Neural cell (in vitro differentiated cells): Measurements from ENCODE around the gene TMEM205. TPM values are rescaled to one million over a fixed set of nuclear protein-coding genes. Genes with fewer than 3 reads are reported as not detected.

Experiments
- H2AFZ ChIP-seq: fragments of 200-600, 300-800 bp; sonication (generic), shearing (Covaris generic); 2 replicates; pipeline ENCODE4 v1.6.0; 2014; ENCODE audit warnings: low read depth, mild to moderate bottlenecking, antibody characterized with exemption, low read length, moderate library complexity
- H3F3A ChIP-seq: fragments of 200-600 bp; shearing (Covaris generic); 2 replicates; pipeline ENCODE4 v1.6.1; 2016; ENCODE audit warnings: mild to moderate bottlenecking, moderate library complexity, mixed read lengths, antibody characterized with exemption, low read length; ENCODE audit not compliant: insufficient read depth, poor library complexity, severe bottlenecking
- H3K27ac ChIP-seq: fragments of 200-600, 300-800 bp; sonication (generic), shearing (Covaris generic); 2 replicates; pipeline ENCODE4 v1.5.1; 2014; ENCODE audit warnings: mild to moderate bottlenecking, low read length, moderate library complexity
- H3K27me3 ChIP-seq: fragments of 300-800, 200-600 bp; sonication (generic), shearing (Covaris generic); 2 replicates; pipeline ENCODE4 v1.6.0; 2014; ENCODE audit warnings: mild to moderate bottlenecking, low read depth, low read length, moderate library complexity; ENCODE audit not compliant: insufficient read depth
- H3K36me3 ChIP-seq: fragments of 300-800, 200-600 bp; sonication (generic), shearing (Covaris generic); 2 replicates; pipeline ENCODE4 v1.5.1; 2014; ENCODE audit warnings: mild to moderate bottlenecking, antibody characterized with exemption, low read length, moderate library complexity; ENCODE audit not compliant: insufficient read depth
- H3K4me2 ChIP-seq: fragments of 300-800, 200-600 bp; sonication (generic), shearing (Covaris generic); 2 replicates; pipeline ENCODE4 v1.6.0; 2014; ENCODE audit warnings: mild to moderate bottlenecking, low read length
- H3K4me3 ChIP-seq: fragments of 300-800, 200-600 bp; sonication (generic), shearing (Covaris generic); 2 replicates; pipeline ENCODE4 v1.5.1; 2014; ENCODE audit warnings: mild to moderate bottlenecking, low read length, moderate library complexity
- H3K79me2 ChIP-seq: fragments of 200-600 bp; shearing (Covaris generic); replicated peaks from 2 replicates; pipeline ENCODE4 v1.6.0; 2014; ENCODE audit warnings: mild to moderate bottlenecking, low read length, moderate library complexity; ENCODE audit not compliant: insufficient read depth
- H3K9ac ChIP-seq: fragments of 300-800, 200-600 bp; sonication (generic), shearing (Covaris generic); 2 replicates; pipeline ENCODE4 v1.6.1; 2016; ENCODE audit warnings: mild to moderate bottlenecking, low read length, mixed read lengths
- H3K9me2 ChIP-seq: fragments of 200-600 bp; shearing (Covaris generic); 2 replicates; pipeline ENCODE4 v1.6.1; 2016; ENCODE audit warnings: mild to moderate bottlenecking, low read length, mixed read lengths; ENCODE audit not compliant: insufficient read depth
- H3K9me3 ChIP-seq: fragments of 200-600, 300-800 bp; sonication (generic), shearing (Covaris generic); 2 replicates; pipeline ENCODE4 v1.6.1; 2016; ENCODE audit warnings: mild to moderate bottlenecking, mixed run types, low read length, moderate library complexity, mixed read lengths
- H4K20me1 ChIP-seq: fragments of 200-600 bp; shearing (Covaris generic); 2 replicates; pipeline ENCODE4 v1.6.1; 2016; ENCODE audit warnings: mild to moderate bottlenecking, mixed run types; ENCODE audit not compliant: insufficient read depth
- EP300 ChIP-seq: fragments of 450-650 bp; conservative IDR thresholded peaks from 2 replicates; pipeline ENCODE4 v1.6.1; 2014; ENCODE audit warnings: antibody characterized with exemption, mild to moderate bottlenecking, moderate library complexity; ENCODE audit not compliant: poor library complexity, severe bottlenecking
- EZH2 ChIP-seq: fragments of 200-600, 300-800 bp; shearing (Covaris generic), sonication (generic); IDR thresholded peaks from 2 replicates; pipeline ENCODE4 v1.6.1; 2014; ENCODE audit warnings: antibody characterized with exemption, low read length, borderline replicate concordance, mild to moderate bottlenecking; ENCODE audit not compliant: insufficient read depth, poor library complexity, severe bottlenecking
- MXI1 ChIP-seq: fragments of 450-650 bp; conservative IDR thresholded peaks from 2 replicates; pipeline ENCODE4 v1.6.1; 2014; ENCODE audit warnings: antibody characterized with exemption, mild to moderate bottlenecking; ENCODE audit not compliant: poor library complexity, severe bottlenecking
- POLR2AphosphoS5 ChIP-seq: IDR thresholded peaks from 2 replicates; pipeline ENCODE4 v1.6.1; 2012
- RAD21 ChIP-seq: fragments of 450-650 bp; conservative IDR thresholded peaks from 2 replicates; pipeline ENCODE4 v1.6.1; 2014; ENCODE audit warnings: antibody characterized with exemption, mild to moderate bottlenecking, moderate library complexity
- SMC3 ChIP-seq: fragments of 450-650 bp; conservative IDR thresholded peaks from 2 replicates; pipeline ENCODE4 v1.6.1; 2014; ENCODE audit warnings: antibody characterized with exemption, mild to moderate bottlenecking, moderate library complexity; ENCODE audit not compliant: poor library complexity
- TAF1 ChIP-seq: IDR thresholded peaks from 2 replicates; pipeline ENCODE4 v1.6.1; 2012; ENCODE audit warnings: low read depth
- polyA plus RNA-seq: library from polyadenylated mRNA; depleted of rRNA; stranded (reverse); fragments of >200 nt; gene quantifications from 2 replicates; pipeline ENCODE4 v1.2.3, GENCODE V29; 2014
- TF ChIP-seq, protein P1 (sequence below): IDR thresholded peaks from 2 replicates; pipeline ENCODE4 v1.6.1; 2012; ENCODE audit warnings: borderline replicate concordance
- TF ChIP-seq, protein P2 (sequence below): fragments of 450-650 bp; IDR thresholded peaks from 2 replicates; pipeline ENCODE4 v1.5.1; 2014; ENCODE audit warnings: antibody characterized with exemption, mild to moderate bottlenecking, moderate library complexity; ENCODE audit not compliant: poor library complexity, severe bottlenecking

Gene TMEM205
- polyA plus RNA-seq, 1 donor from 2014 or later: 136 TPM

DNA sequence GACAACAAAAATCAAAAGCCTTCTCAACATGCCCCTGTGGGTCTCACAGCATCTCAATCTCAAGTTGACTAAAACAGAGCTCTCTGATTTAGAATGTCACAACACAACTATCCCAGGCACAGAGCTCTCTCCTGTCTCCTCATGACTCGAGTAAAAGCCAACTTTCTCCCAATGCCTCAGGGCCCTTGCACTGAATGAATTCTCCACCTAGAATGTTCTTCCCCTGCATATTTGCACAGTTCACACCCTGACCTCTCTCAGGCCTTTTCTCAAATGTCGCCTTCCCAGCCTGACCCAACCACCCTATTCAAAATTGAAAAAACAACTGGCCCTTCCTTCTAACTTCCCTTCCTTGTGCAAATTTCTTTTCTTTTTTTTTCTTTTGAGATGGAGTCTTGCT is 24.7 kb upstream of the TMEM205 start:
- H3K9me2 ChIP-seq: no peaks in the 10 kb centered on the region
- no peak overlapping the region for H3K9ac ChIP-seq
- no peaks in the 10 kb centered on the region for H3K27me3 ChIP-seq
- TF ChIP-seq POLR2AphosphoS5: no peak
- no peak for TF ChIP-seq MXI1
- no peak for TF ChIP-seq SMC3
- no peak for TF ChIP-seq RAD21
- TF ChIP-seq, protein P1, sequence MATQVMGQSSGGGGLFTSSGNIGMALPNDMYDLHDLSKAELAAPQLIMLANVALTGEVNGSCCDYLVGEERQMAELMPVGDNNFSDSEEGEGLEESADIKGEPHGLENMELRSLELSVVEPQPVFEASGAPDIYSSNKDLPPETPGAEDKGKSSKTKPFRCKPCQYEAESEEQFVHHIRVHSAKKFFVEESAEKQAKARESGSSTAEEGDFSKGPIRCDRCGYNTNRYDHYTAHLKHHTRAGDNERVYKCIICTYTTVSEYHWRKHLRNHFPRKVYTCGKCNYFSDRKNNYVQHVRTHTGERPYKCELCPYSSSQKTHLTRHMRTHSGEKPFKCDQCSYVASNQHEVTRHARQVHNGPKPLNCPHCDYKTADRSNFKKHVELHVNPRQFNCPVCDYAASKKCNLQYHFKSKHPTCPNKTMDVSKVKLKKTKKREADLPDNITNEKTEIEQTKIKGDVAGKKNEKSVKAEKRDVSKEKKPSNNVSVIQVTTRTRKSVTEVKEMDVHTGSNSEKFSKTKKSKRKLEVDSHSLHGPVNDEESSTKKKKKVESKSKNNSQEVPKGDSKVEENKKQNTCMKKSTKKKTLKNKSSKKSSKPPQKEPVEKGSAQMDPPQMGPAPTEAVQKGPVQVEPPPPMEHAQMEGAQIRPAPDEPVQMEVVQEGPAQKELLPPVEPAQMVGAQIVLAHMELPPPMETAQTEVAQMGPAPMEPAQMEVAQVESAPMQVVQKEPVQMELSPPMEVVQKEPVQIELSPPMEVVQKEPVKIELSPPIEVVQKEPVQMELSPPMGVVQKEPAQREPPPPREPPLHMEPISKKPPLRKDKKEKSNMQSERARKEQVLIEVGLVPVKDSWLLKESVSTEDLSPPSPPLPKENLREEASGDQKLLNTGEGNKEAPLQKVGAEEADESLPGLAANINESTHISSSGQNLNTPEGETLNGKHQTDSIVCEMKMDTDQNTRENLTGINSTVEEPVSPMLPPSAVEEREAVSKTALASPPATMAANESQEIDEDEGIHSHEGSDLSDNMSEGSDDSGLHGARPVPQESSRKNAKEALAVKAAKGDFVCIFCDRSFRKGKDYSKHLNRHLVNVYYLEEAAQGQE: no peak
- TF ChIP-seq EZH2: no peak
- TF ChIP-seq, protein P2, sequence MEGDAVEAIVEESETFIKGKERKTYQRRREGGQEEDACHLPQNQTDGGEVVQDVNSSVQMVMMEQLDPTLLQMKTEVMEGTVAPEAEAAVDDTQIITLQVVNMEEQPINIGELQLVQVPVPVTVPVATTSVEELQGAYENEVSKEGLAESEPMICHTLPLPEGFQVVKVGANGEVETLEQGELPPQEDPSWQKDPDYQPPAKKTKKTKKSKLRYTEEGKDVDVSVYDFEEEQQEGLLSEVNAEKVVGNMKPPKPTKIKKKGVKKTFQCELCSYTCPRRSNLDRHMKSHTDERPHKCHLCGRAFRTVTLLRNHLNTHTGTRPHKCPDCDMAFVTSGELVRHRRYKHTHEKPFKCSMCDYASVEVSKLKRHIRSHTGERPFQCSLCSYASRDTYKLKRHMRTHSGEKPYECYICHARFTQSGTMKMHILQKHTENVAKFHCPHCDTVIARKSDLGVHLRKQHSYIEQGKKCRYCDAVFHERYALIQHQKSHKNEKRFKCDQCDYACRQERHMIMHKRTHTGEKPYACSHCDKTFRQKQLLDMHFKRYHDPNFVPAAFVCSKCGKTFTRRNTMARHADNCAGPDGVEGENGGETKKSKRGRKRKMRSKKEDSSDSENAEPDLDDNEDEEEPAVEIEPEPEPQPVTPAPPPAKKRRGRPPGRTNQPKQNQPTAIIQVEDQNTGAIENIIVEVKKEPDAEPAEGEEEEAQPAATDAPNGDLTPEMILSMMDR: no peak
- TF ChIP-seq EP300: no peak
- no peak for TF ChIP-seq TAF1
- no peak overlapping the region for H3K4me3 ChIP-seq
- no peaks in the 10 kb centered on the region for H4K20me1 ChIP-seq
- no peaks in the 10 kb centered on the region for H3K79me2 ChIP-seq
- H3K27ac ChIP-seq: no peak overlapping the region
- no peak overlapping the region for H2AFZ ChIP-seq
- no peaks in the 10 kb centered on the region for H3K9me3 ChIP-seq
- H3K4me2 ChIP-seq: no peak overlapping the region
- no peaks in the 10 kb centered on the region for H3K36me3 ChIP-seq
- H3F3A ChIP-seq: peaks cover 9% of the 10 kb centered on the region

DNA sequence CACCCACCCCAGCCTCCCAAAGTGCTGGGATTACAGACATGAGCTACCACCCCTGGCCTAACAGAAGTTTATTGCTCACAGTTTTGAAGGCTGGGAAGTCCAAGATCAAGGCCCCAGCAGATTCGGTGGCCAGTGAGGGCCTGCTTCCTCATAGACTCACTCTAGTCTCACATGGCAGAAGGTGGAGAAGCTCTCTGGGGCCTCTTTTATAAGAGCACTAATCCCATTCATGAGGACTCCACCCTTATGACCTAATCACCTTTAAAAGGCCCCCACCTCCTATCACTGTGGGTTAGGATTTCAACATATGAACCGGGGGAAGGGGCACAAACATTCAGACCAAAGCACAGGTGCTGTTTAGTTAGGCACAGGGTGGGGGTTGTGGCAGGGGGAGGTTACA is 21.5 kb upstream of the TMEM205 start:
- no peaks in the 10 kb centered on the region for H3F3A ChIP-seq
- no peak overlapping the region for H2AFZ ChIP-seq
- TF ChIP-seq, protein P2: no peak
- TF ChIP-seq RAD21 (no peak), POLR2AphosphoS5 (no peak), MXI1 (no peak), EP300 (no peak), EZH2 (no peak), SMC3 (no peak)
- H3K27ac ChIP-seq: no peak overlapping the region
- H4K20me1 ChIP-seq: no peaks in the 10 kb centered on the region
- no peak overlapping the region for H3K4me3 ChIP-seq
- H3K4me2 ChIP-seq: no peak overlapping the region
- H3K9me3 ChIP-seq: no peaks in the 10 kb centered on the region
- no peaks in the 10 kb centered on the region for H3K9me2 ChIP-seq
- H3K79me2 ChIP-seq: no peaks in the 10 kb centered on the region
- H3K27me3 ChIP-seq: no peaks in the 10 kb centered on the region
- H3K9ac ChIP-seq: no peak overlapping the region
- peaks cover 2% of the 10 kb centered on the region for H3K36me3 ChIP-seq
